GM21528 (cell line): ENCODE data around the gene PIKFYVE.
"Not testable (repeated sequence)": the region's sequence is repeated elsewhere in the genome, so short reads cannot be mapped to it uniquely, and the experiment has no call there.

Experiments
- ATAC-seq: cut with Tn5 transposase; IDR thresholded peaks from one replicate; pipeline ENCODE4 v1.9.1; 2021; ENCODE audit warnings: mild to moderate bottlenecking, moderate library complexity; ENCODE audit not compliant: unreplicated experiment, low FRiP score

Gene PIKFYVE

GRCh38 chr2:208265801-208266552 lies at the start of gene PIKFYVE:
TSS of gene PIKFYVE (plus strand) at chr2:208266255. CDS start at chr2:208271520, 5,265 bp downstream.
- ATAC-seq = peak; percentile 89

GRCh38 chr2:208221873-208222272 lies 44.2 kb upstream of the PIKFYVE start:
- ATAC-seq = not testable (repeated sequence)

GRCh38 chr2:208222351-208222750 lies 43.7 kb upstream of the PIKFYVE start:
- ATAC-seq = no peak

- no peak for ATAC-seq
Measured at GRCh38 chr2:208224802-208225201, 41.3 kb upstream of the PIKFYVE start.

- no peak for ATAC-seq
Measured at GRCh38 chr2:208227581-208228232, 38.3 kb upstream of the PIKFYVE start.

- ATAC-seq = no peak
Measured at GRCh38 chr2:208228476-208228875, 37.6 kb upstream of the PIKFYVE start.

- ATAC-seq = no peak
Measured at GRCh38 chr2:208234786-208235185, 31.3 kb upstream of the PIKFYVE start.

- no peak for ATAC-seq
Measured at GRCh38 chr2:208235860-208236259, 30.2 kb upstream of the PIKFYVE start.

GRCh38 chr2:208239770-208240493 lies 26.1 kb upstream of the PIKFYVE start:
- no peak for ATAC-seq

GRCh38 chr2:208240619-208241209 lies 25.3 kb upstream of the PIKFYVE start:
- no peak for ATAC-seq

GRCh38 chr2:208244422-208244821 lies 21.6 kb upstream of the PIKFYVE start:
- no peak for ATAC-seq

- no peak for ATAC-seq
Measured at GRCh38 chr2:208245746-208246145, 20.3 kb upstream of the PIKFYVE start.

GRCh38 chr2:208248601-208249000 lies 17.5 kb upstream of the PIKFYVE start:
- ATAC-seq = no peak

GRCh38 chr2:208249296-208249695 lies 16.8 kb upstream of the PIKFYVE start:
- no peak for ATAC-seq

GRCh38 chr2:208250388-208250787 lies 15.7 kb upstream of the PIKFYVE start:
- ATAC-seq = no peak

- ATAC-seq = no peak
Measured at GRCh38 chr2:208251098-208251497, 15.0 kb upstream of the PIKFYVE start.

- ATAC-seq = no peak
Measured at GRCh38 chr2:208252716-208253492, 13.2 kb upstream of the PIKFYVE start.

GRCh38 chr2:208253600-208254117 lies 12.4 kb upstream of the PIKFYVE start:
- no peak for ATAC-seq

GRCh38 chr2:208254118-208254870 lies 11.8 kb upstream of the PIKFYVE start:
- ATAC-seq = peak; percentile 75
